Measurements from ENCODE around the gene JAKMIP2. TPM values are rescaled to one million over a fixed set of nuclear protein-coding genes. Genes with fewer than 3 reads are reported as not detected.

JAKMIP2 gene
- total and polyA plus RNA-seq, 2 donors (not counting 1 experiment from before 2014, with no cell fraction given): 1.3 to 6.5 TPM

GRCh38 chr5:147754372-147755122 lies 28.0 kb downstream of the JAKMIP2 start:
- Histone ChIP-seq H3K4me2 (ENCODE audit: extremely low read depth, insufficient read depth, low read length) (no peak overlapping the region), H3K79me2 (ENCODE audit: control insufficient read depth, insufficient read depth, low read length) (no peaks in the 10 kb centered on the region), H3K9ac (ENCODE audit: insufficient read depth, low read length) (no peak overlapping the region), H3K4me3 (replicated peaks in 1 of 4; ENCODE audit: control extremely low read depth in 1 of 4, insufficient read depth in 1 of 4, low read depth in 3 of 4, low read length in 4 of 4) (no peak overlapping the region), H3K27me3 (ENCODE audit: control insufficient read depth, insufficient read depth, low read length) (no peaks in the 10 kb centered on the region), H3K9me3 (ENCODE audit: control insufficient read depth, insufficient read depth, low read depth, low read length) (no peaks in the 10 kb centered on the region), H3K4me1 (ENCODE audit: control insufficient read depth, extremely low read depth, insufficient read depth, low read length) (no peaks in the 10 kb centered on the region), H3K36me3 (ENCODE audit: control insufficient read depth, insufficient read depth, low read length) (no peaks in the 10 kb centered on the region), H4K20me1 (ENCODE audit: control insufficient read depth, extremely low read depth, insufficient read depth, low read length) (no peaks in the 10 kb centered on the region), H3K27ac (ENCODE audit: insufficient read depth, low read length) (no peak overlapping the region), H2AFZ (ENCODE audit: low read length) (no peak overlapping the region)
- TF ChIP-seq EZH2 (IDR thresholded peaks at IDR 0.05; ENCODE audit: low read length, missing control alignments) (no peak), CTCF (conservative IDR thresholded peaks at IDR 0.05 in 1 of 2, IDR thresholded peaks at IDR 0.05 in 1 of 2; ENCODE audit: low read depth in 1 of 2, low read length in 2 of 2) (no peak)
- DNase-seq (ENCODE audit: low read depth in 2 of 2): no peak

DNA sequence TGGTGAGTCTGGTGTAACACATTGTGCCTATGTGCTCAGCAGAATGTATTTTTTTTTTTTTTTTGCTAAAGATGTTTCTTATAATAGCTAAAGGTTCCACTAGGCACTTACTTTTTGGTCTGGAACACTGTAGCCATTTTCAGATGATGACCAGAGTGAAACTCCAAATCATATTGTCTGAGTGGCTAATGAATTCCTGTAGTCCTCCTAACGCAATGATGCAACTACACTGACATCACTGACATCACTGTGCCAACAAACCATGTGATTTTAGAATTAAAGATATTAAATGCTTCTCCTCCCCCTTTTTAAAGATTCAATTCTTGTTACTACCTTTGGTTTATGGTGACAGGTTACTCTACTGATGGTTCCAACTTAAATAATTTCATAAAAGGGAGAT lies 28.8 kb downstream of the JAKMIP2 start:
- H2AFZ ChIP-seq (ENCODE audit: low read length): no peak overlapping the region
- H3K4me2 ChIP-seq (ENCODE audit: extremely low read depth, insufficient read depth, low read length): no peak overlapping the region
- no peaks in the 10 kb centered on the region for H3K36me3 ChIP-seq (ENCODE audit: control insufficient read depth, insufficient read depth, low read length)
- no peaks in the 10 kb centered on the region for H3K27me3 ChIP-seq (ENCODE audit: control insufficient read depth, insufficient read depth, low read length)
- no peaks in the 10 kb centered on the region for H3K4me1 ChIP-seq (ENCODE audit: control insufficient read depth, extremely low read depth, insufficient read depth, low read length)
- no peaks in the 10 kb centered on the region for H4K20me1 ChIP-seq (ENCODE audit: control insufficient read depth, extremely low read depth, insufficient read depth, low read length)
- H3K9ac ChIP-seq (ENCODE audit: insufficient read depth, low read length): no peak overlapping the region
- peak in 1 of 2 donors; percentile 66 for DNase-seq (ENCODE audit: low read depth in 2 of 2)
- H3K27ac ChIP-seq (ENCODE audit: insufficient read depth, low read length): no peak overlapping the region
- no peaks in the 10 kb centered on the region for H3K9me3 ChIP-seq (ENCODE audit: control insufficient read depth, insufficient read depth, low read depth, low read length)
- H3K79me2 ChIP-seq (ENCODE audit: control insufficient read depth, insufficient read depth, low read length): no peaks in the 10 kb centered on the region
- TF ChIP-seq CTCF (conservative IDR thresholded peaks at IDR 0.05 in 1 of 2, IDR thresholded peaks at IDR 0.05 in 1 of 2; ENCODE audit: low read depth in 1 of 2, low read length in 2 of 2) (no peak), EZH2 (IDR thresholded peaks at IDR 0.05; ENCODE audit: low read length, missing control alignments) (no peak)
- no peak overlapping the region for H3K4me3 ChIP-seq (replicated peaks in 1 of 4; ENCODE audit: control extremely low read depth in 1 of 4, insufficient read depth in 1 of 4, low read depth in 3 of 4, low read length in 4 of 4)

DNA sequence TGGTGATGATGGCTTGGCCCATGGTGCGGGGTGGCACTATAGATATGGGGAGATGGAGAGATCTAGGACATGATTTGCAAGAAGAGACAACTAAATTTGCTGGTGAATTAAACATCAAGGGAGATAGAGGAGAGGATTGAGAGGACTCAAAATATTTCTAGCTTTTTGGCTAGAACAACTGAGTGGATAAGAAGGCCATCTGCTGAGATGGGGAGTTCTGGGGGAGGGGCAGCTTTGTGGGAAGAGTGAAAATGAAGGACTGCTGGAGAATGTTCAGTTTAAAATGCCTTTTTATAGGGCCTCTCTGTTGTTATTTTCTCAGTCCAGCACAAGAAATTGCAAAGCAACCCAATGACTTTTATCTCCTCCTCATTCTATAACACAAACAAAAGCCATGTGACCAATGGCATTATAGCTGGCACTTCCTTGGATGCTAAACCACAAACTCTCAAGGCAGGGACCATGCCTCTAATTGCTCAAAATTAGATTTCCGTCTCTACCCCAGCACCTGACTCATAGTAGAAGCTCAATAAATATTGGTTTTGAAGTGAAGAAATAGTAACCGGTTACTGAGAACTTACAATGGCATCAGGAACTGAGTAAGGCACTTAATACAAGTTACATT lies 29.8 kb downstream of the JAKMIP2 start:
- H3K36me3 ChIP-seq (ENCODE audit: control insufficient read depth, insufficient read depth, low read length): no peaks in the 10 kb centered on the region
- H3K4me1 ChIP-seq (ENCODE audit: control insufficient read depth, extremely low read depth, insufficient read depth, low read length): no peaks in the 10 kb centered on the region
- no peaks in the 10 kb centered on the region for H3K9me3 ChIP-seq (ENCODE audit: control insufficient read depth, insufficient read depth, low read depth, low read length)
- H3K4me3 ChIP-seq (replicated peaks in 1 of 4; ENCODE audit: control extremely low read depth in 1 of 4, insufficient read depth in 1 of 4, low read depth in 3 of 4, low read length in 4 of 4): no peak overlapping the region
- H2AFZ ChIP-seq (ENCODE audit: low read length): no peak overlapping the region
- no peak overlapping the region for H3K9ac ChIP-seq (ENCODE audit: insufficient read depth, low read length)
- no peak for TF ChIP-seq CTCF (conservative IDR thresholded peaks at IDR 0.05 in 1 of 2, IDR thresholded peaks at IDR 0.05 in 1 of 2; ENCODE audit: low read depth in 1 of 2, low read length in 2 of 2)
- TF ChIP-seq EZH2 (IDR thresholded peaks at IDR 0.05; ENCODE audit: low read length, missing control alignments): no peak
- H3K27me3 ChIP-seq (ENCODE audit: control insufficient read depth, insufficient read depth, low read length): no peaks in the 10 kb centered on the region
- no peaks in the 10 kb centered on the region for H4K20me1 ChIP-seq (ENCODE audit: control insufficient read depth, extremely low read depth, insufficient read depth, low read length)
- H3K4me2 ChIP-seq (ENCODE audit: extremely low read depth, insufficient read depth, low read length): no peak overlapping the region
- no peaks in the 10 kb centered on the region for H3K79me2 ChIP-seq (ENCODE audit: control insufficient read depth, insufficient read depth, low read length)
- no peak for DNase-seq (ENCODE audit: low read depth in 2 of 2)
- no peak overlapping the region for H3K27ac ChIP-seq (ENCODE audit: insufficient read depth, low read length)
